ENCODE results near the gene PTPN13. TPM values are rescaled to one million over a fixed set of nuclear protein-coding genes. Genes with fewer than 3 reads are reported as not detected.
"Not testable (repeated sequence)": the region's sequence is repeated elsewhere in the genome, so short reads cannot be mapped to it uniquely, and the experiment has no call there.

The PTPN13 gene
- total RNA-seq, 2 donors from 2014 or later, result 18.6 to 36.4 TPM

GRCh38 chr4:86688026-86688425 is 93.9 kb downstream of the PTPN13 start:
- Histone ChIP-seq H3K4me3 (no peak overlapping the region), H3K27ac (no peak overlapping the region), H3K27me3 (replicated peaks; ENCODE audit: insufficient read depth) (no peaks in the 10 kb centered on the region), H3K4me1 (ENCODE audit: control insufficient read depth in 1 of 2, low read depth in 2 of 2) (no peaks in the 10 kb centered on the region), H3K36me3 (no peaks in the 10 kb centered on the region), H3K9me3 (no peaks in the 10 kb centered on the region)
- ATAC-seq (ENCODE audit: insufficient number of reproducible peaks, low FRiP score, low read depth) (no peak), DNase-seq (ENCODE audit: low spot score) (no peak)
- TF ChIP-seq CTCF (IDR thresholded peaks at IDR 0.05), result no peak

- Histone ChIP-seq H3K27me3 (replicated peaks; ENCODE audit: insufficient read depth) (no peaks in the 10 kb centered on the region), H3K4me3 (no peak overlapping the region), H3K27ac (no peak overlapping the region), H3K36me3 (no peaks in the 10 kb centered on the region), H3K4me1 (ENCODE audit: control insufficient read depth in 1 of 2, low read depth in 2 of 2) (no peaks in the 10 kb centered on the region), H3K9me3 (no peaks in the 10 kb centered on the region)
- DNase-seq (ENCODE audit: low spot score) (no peak), ATAC-seq (ENCODE audit: insufficient number of reproducible peaks, low FRiP score, low read depth) (no peak)
- TF ChIP-seq CTCF (IDR thresholded peaks at IDR 0.05), result no peak
Observed at GRCh38 chr4:86704601-86705000, 110.5 kb downstream of the PTPN13 start.

GRCh38 chr4:86706923-86707597 is 112.9 kb downstream of the PTPN13 start:
- no peak overlapping the region for H3K27ac ChIP-seq
- no peak overlapping the region for H3K4me3 ChIP-seq
- H3K36me3 ChIP-seq, result no peaks in the 10 kb centered on the region
- TF ChIP-seq CTCF (IDR thresholded peaks at IDR 0.05), result no peak
- H3K9me3 ChIP-seq, result no peaks in the 10 kb centered on the region
- DNase-seq (ENCODE audit: low spot score) (no peak), ATAC-seq (ENCODE audit: insufficient number of reproducible peaks, low FRiP score, low read depth) (no peak)
- H3K4me1 ChIP-seq (ENCODE audit: control insufficient read depth in 1 of 2, low read depth in 2 of 2), result no peaks in the 10 kb centered on the region
- H3K27me3 ChIP-seq (replicated peaks; ENCODE audit: insufficient read depth), result no peaks in the 10 kb centered on the region

- H3K27ac ChIP-seq, result no peak overlapping the region
- no peak for TF ChIP-seq CTCF (IDR thresholded peaks at IDR 0.05)
- H3K9me3 ChIP-seq, result no peaks in the 10 kb centered on the region
- no peaks in the 10 kb centered on the region for H3K36me3 ChIP-seq
- H3K4me3 ChIP-seq, result no peak overlapping the region
- ATAC-seq (ENCODE audit: insufficient number of reproducible peaks, low FRiP score, low read depth) (no peak), DNase-seq (ENCODE audit: low spot score) (no peak)
- no peaks in the 10 kb centered on the region for H3K27me3 ChIP-seq (replicated peaks; ENCODE audit: insufficient read depth)
- no peaks in the 10 kb centered on the region for H3K4me1 ChIP-seq (ENCODE audit: control insufficient read depth in 1 of 2, low read depth in 2 of 2)
Observed at GRCh38 chr4:86717651-86718050, 123.5 kb downstream of the PTPN13 start.

GRCh38 chr4:86718152-86718551 is 124.0 kb downstream of the PTPN13 start:
- no peaks in the 10 kb centered on the region for H3K4me1 ChIP-seq (ENCODE audit: control insufficient read depth in 1 of 2, low read depth in 2 of 2)
- DNase-seq (ENCODE audit: low spot score), result no peak
- H3K36me3 ChIP-seq, result no peaks in the 10 kb centered on the region
- H3K27me3 ChIP-seq (replicated peaks; ENCODE audit: insufficient read depth), result no peaks in the 10 kb centered on the region
- no peak overlapping the region for H3K4me3 ChIP-seq
- no peak overlapping the region for H3K27ac ChIP-seq
- no peaks in the 10 kb centered on the region for H3K9me3 ChIP-seq
- ATAC-seq (ENCODE audit: insufficient number of reproducible peaks, low FRiP score, low read depth), result no peak
- no peak for TF ChIP-seq CTCF (IDR thresholded peaks at IDR 0.05)

GRCh38 chr4:86719149-86719548 is 125.0 kb downstream of the PTPN13 start:
- H3K9me3 ChIP-seq; ATAC-seq (ENCODE audit: insufficient number of reproducible peaks, low FRiP score, low read depth); H3K4me3 ChIP-seq; DNase-seq (ENCODE audit: low spot score); H3K27ac ChIP-seq; H3K4me1 ChIP-seq (ENCODE audit: control insufficient read depth in 1 of 2, low read depth in 2 of 2); H3K36me3 ChIP-seq; H3K27me3 ChIP-seq (replicated peaks; ENCODE audit: insufficient read depth): not testable (repeated sequence)
